Nephron progenitor cell (in vitro differentiated cells): ENCODE data around the gene MYBPHL.

Experiments used
- DNase-seq: peaks from one replicate; pipeline ENCODE4 v3.0.0; 2021
- H3K27ac Mint-ChIP-seq: 2 replicates; pipeline ENCODE4 v1.8.0; 2021; ENCODE audit warnings: mild to moderate bottlenecking, moderate library complexity, mixed read lengths
- H3K27me3 Mint-ChIP-seq: 2 replicates; pipeline ENCODE4 v1.8.0; 2021; ENCODE audit warnings: mild to moderate bottlenecking, low read depth, mixed read lengths; ENCODE audit not compliant: poor library complexity
- H3K36me3 Mint-ChIP-seq: 2 replicates; pipeline ENCODE4 v1.8.0; 2021; ENCODE audit warnings: low read depth, mixed read lengths
- H3K4me1 Mint-ChIP-seq: 2 replicates; pipeline ENCODE4 v1.8.0; 2021; ENCODE audit warnings: mixed read lengths
- H3K4me3 Mint-ChIP-seq: 2 replicates; pipeline ENCODE4 v1.8.0; 2021; ENCODE audit warnings: mild to moderate bottlenecking, moderate library complexity, mixed read lengths
- H3K9me3 Mint-ChIP-seq: 2 replicates; pipeline ENCODE4 v1.8.0; 2021; ENCODE audit warnings: mild to moderate bottlenecking, moderate library complexity, mixed read lengths
- CTCF ChIP-seq: fragments of 200-600 bp; sonication (generic); IDR thresholded peaks from 2 replicates; pipeline ENCODE4 v1.5.0; 2021; ENCODE audit warnings: antibody characterized with exemption

MYBPHL gene

GRCh38 chr1:109347511-109347910, 40.7 kb upstream of the MYBPHL start:
- Mint-ChIP-seq H3K9me3 (no peaks in the 10 kb centered on the region), H3K27ac (no peak overlapping the region), H3K4me1 (no peaks in the 10 kb centered on the region), H3K36me3 (peaks cover 35% of the 10 kb centered on the region), H3K4me3 (no peak overlapping the region), H3K27me3 (peaks cover 7% of the 10 kb centered on the region)
- TF ChIP-seq CTCF, result no peak
- no peak for DNase-seq

GRCh38 chr1:109341944-109342930, 35.4 kb upstream of the MYBPHL start:
- Mint-ChIP-seq H3K4me3 (no peak overlapping the region), H3K9me3 (no peaks in the 10 kb centered on the region), H3K36me3 (peaks cover 53% of the 10 kb centered on the region), H3K27me3 (peaks cover 2% of the 10 kb centered on the region), H3K4me1 (no peaks in the 10 kb centered on the region), H3K27ac (no peak overlapping the region)
- no peak for DNase-seq
- TF ChIP-seq CTCF, result no peak

- Mint-ChIP-seq H3K9me3 (peaks cover 4% of the 10 kb centered on the region), H3K27me3 (no peaks in the 10 kb centered on the region), H3K36me3 (peaks cover 49% of the 10 kb centered on the region), H3K4me3 (no peak overlapping the region), H3K27ac (no peak overlapping the region), H3K4me1 (no peaks in the 10 kb centered on the region)
- no peak for DNase-seq
- no peak for TF ChIP-seq CTCF
Measured at GRCh38 chr1:109338608-109339007, 31.8 kb upstream of the MYBPHL start.

- no peaks in the 10 kb centered on the region for H3K4me1 Mint-ChIP-seq
- H3K36me3 Mint-ChIP-seq, result peaks cover 50% of the 10 kb centered on the region
- no peaks in the 10 kb centered on the region for H3K27me3 Mint-ChIP-seq
- H3K4me3 Mint-ChIP-seq, result no peak overlapping the region
- H3K27ac Mint-ChIP-seq, result peak overlapping the region; percentile 66
- no peak for DNase-seq
- TF ChIP-seq CTCF, result no peak
- H3K9me3 Mint-ChIP-seq, result peaks cover 9% of the 10 kb centered on the region
Measured at GRCh38 chr1:109338091-109338490, 31.3 kb upstream of the MYBPHL start.

GRCh38 chr1:109335091-109335490, 28.3 kb upstream of the MYBPHL start:
- DNase-seq, result no peak
- peak overlapping the region; percentile 14 for H3K27ac Mint-ChIP-seq
- no peaks in the 10 kb centered on the region for H3K4me1 Mint-ChIP-seq
- peaks cover 39% of the 10 kb centered on the region for H3K9me3 Mint-ChIP-seq
- H3K36me3 Mint-ChIP-seq, result peaks cover 70% of the 10 kb centered on the region
- TF ChIP-seq CTCF, result no peak
- no peak overlapping the region for H3K4me3 Mint-ChIP-seq
- peaks cover 4% of the 10 kb centered on the region for H3K27me3 Mint-ChIP-seq

GRCh38 chr1:109331113-109331512, 24.3 kb upstream of the MYBPHL start:
- peaks cover 4% of the 10 kb centered on the region for H3K27me3 Mint-ChIP-seq
- no peak for TF ChIP-seq CTCF
- no peaks in the 10 kb centered on the region for H3K4me1 Mint-ChIP-seq
- no peak overlapping the region for H3K27ac Mint-ChIP-seq
- peaks cover 64% of the 10 kb centered on the region for H3K36me3 Mint-ChIP-seq
- H3K4me3 Mint-ChIP-seq, result no peak overlapping the region
- H3K9me3 Mint-ChIP-seq, result peaks cover 44% of the 10 kb centered on the region
- no peak for DNase-seq
